OCI-LY1 (cell line): ENCODE results near the gene CPSF7.

Experiments
- EZH2 ChIP-seq: fragments of 200-600 bp; sonication (generic), shearing (Covaris generic); IDR thresholded peaks from 2 replicates; pipeline ENCODE4 v1.8.0; 2017; ENCODE audit warnings: borderline replicate concordance, mixed run types, mild to moderate bottlenecking, antibody characterized with exemption, low read length, moderate library complexity, mixed read lengths
- TF ChIP-seq, protein P1 (sequence below): fragments of 200-600 bp; sonication (generic), shearing (Covaris generic); IDR thresholded peaks from 2 replicates; pipeline ENCODE4 v1.5.1; 2017; ENCODE audit warnings: mild to moderate bottlenecking, antibody characterized with exemption, low read length, moderate library complexity, mixed read lengths

GRCh38 chr11:61422226-61422625, 7.5 kb downstream of the CPSF7 start:
- TF ChIP-seq, protein P1, sequence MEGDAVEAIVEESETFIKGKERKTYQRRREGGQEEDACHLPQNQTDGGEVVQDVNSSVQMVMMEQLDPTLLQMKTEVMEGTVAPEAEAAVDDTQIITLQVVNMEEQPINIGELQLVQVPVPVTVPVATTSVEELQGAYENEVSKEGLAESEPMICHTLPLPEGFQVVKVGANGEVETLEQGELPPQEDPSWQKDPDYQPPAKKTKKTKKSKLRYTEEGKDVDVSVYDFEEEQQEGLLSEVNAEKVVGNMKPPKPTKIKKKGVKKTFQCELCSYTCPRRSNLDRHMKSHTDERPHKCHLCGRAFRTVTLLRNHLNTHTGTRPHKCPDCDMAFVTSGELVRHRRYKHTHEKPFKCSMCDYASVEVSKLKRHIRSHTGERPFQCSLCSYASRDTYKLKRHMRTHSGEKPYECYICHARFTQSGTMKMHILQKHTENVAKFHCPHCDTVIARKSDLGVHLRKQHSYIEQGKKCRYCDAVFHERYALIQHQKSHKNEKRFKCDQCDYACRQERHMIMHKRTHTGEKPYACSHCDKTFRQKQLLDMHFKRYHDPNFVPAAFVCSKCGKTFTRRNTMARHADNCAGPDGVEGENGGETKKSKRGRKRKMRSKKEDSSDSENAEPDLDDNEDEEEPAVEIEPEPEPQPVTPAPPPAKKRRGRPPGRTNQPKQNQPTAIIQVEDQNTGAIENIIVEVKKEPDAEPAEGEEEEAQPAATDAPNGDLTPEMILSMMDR: no peak
- no peak for TF ChIP-seq EZH2
